Measurements from ENCODE around the gene SGMS1. TPM values are rescaled to one million over a fixed set of nuclear protein-coding genes. Genes with fewer than 3 reads are reported as not detected.

Gene SGMS1
- total RNA-seq, 6 experiments from 2014 or later = 13.6 to 49.8 (median 20.0) TPM

DNA sequence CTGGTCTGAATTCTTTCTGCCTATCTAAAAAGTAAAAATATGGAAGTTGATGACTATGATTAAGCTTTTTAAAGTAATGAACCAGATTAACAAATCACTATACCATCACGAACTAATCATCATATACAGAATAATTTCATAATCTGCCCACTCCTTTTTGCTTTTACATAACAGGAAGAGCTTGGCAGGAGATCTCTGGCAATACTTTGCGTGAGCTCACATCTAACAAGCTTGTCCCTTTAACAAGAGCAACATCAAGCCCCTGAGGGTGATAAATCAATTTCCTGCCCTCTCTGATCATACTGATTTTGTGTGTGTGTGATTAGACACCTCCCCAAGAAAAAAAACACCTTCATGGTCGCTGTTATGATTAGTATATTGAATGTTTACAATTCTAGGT is 228.9 kb downstream of the SGMS1 start:
- Histone ChIP-seq H3K4me1 (peaks cover 0 to 57% (median 27%) of the 10 kb centered on the region in 4 donors), H3K4me3 (no peak overlapping the region), H3K27ac (peak overlapping the region; percentile 76 to 94 (median 86)), H3K36me3 (no peaks in the 10 kb centered on the region), H3K9me3 (no peaks in the 10 kb centered on the region), H3K27me3 (no peaks in the 10 kb centered on the region)
- intact Hi-C loops (cut with DNase I) = no loop called here
- WGBS (ENCODE audit: insufficient coverage, low coverage, low lambda C conversion rate, missing lambda C conversion rate) = 30% methylated on average over 3 of the region's 3 CpGs
- DNase-seq (no peak), ATAC-seq (peak; percentile 35 to 62 (median 52))
- TF ChIP-seq, protein P1, sequence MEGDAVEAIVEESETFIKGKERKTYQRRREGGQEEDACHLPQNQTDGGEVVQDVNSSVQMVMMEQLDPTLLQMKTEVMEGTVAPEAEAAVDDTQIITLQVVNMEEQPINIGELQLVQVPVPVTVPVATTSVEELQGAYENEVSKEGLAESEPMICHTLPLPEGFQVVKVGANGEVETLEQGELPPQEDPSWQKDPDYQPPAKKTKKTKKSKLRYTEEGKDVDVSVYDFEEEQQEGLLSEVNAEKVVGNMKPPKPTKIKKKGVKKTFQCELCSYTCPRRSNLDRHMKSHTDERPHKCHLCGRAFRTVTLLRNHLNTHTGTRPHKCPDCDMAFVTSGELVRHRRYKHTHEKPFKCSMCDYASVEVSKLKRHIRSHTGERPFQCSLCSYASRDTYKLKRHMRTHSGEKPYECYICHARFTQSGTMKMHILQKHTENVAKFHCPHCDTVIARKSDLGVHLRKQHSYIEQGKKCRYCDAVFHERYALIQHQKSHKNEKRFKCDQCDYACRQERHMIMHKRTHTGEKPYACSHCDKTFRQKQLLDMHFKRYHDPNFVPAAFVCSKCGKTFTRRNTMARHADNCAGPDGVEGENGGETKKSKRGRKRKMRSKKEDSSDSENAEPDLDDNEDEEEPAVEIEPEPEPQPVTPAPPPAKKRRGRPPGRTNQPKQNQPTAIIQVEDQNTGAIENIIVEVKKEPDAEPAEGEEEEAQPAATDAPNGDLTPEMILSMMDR (IDR thresholded peaks at IDR 0.05) = no peak
- TF ChIP-seq POLR2A (IDR thresholded peaks at IDR 0.05) = no peak

DNA sequence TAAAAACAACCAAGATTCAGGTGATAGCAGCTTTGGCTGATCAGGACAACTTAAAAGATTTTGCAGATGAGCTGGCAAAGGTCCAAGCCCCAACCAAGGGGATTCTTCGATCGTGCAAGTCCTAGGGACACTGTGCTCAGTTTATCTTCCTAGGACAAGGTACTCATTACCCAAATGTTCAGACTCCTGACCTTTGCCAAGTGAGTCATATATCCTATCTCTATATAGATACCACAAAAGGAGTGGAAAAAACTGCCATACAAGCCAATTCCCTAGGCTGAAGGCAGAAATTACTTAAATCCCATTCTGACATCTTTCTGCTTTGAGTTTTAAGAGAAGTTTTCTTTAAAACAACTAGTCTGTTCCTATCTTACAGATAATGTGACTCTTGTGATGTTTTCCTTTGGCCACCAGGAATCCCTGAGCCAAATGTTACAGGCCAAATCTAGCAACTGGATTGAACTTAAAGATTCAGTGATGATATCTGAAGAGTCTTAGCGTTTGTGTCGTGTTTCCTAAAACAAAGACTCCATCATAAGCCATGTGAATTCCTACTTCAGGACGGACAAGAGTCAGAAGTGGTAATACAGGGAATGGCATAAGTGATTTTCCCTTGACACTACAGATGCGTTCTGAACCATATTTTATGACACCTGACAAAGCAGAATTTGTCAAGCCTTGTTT is 229.8 kb downstream of the SGMS1 start:
- no peaks in the 10 kb centered on the region for H3K27me3 ChIP-seq
- DNase-seq (peak in 1 of 3 donors; percentile 25), ATAC-seq (peak; percentile 25 to 67 (median 54))
- no peak for TF ChIP-seq POLR2A (IDR thresholded peaks at IDR 0.05)
- TF ChIP-seq, protein P1 (IDR thresholded peaks at IDR 0.05) = no peak
- no peaks in the 10 kb centered on the region for H3K9me3 ChIP-seq
- H3K4me3 ChIP-seq = no peak overlapping the region
- 66% methylated on average over 6 of the region's 6 CpGs for WGBS (ENCODE audit: insufficient coverage, low coverage, low lambda C conversion rate, missing lambda C conversion rate)
- H3K4me1 ChIP-seq = peaks cover 0 to 66% (median 27%) of the 10 kb centered on the region in 4 donors
- H3K36me3 ChIP-seq = no peaks in the 10 kb centered on the region
- peak overlapping the region; percentile 76 to 94 (median 86) for H3K27ac ChIP-seq
- intact Hi-C loops (cut with DNase I) = no loop called here

DNA sequence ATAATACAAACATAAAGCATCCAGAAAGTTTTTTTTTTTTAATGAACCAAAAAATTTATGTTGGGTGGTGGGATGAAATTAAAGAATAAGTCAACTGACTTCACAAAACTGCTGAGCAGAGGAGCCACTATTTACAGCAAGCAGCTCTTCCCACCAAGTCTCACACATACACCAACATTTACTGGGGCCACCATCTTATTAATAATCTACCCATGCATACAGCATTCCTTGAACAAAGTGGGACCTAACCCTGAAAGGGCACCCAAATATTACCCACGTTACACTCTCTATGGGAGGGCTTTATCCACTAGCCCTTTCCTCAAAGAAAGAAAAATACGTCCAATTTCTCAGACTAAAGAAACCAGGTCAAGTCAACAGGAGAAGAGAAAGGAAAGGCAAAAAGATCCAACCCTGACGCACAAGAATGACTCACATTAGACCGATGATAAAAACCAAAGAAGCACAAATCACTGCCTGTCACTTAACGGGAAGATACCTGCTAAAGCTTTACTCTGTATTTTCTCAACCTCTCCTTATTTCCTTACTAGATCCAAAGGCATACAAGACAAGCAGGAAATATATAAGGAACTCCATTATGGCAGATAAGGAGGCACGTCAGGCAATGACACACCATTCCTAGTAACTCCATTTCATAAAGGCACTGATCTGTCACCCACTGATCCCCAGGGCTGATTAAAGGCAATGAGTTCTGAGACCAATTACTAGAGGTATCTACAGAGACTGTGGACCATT is 230.6 kb downstream of the SGMS1 start:
- Histone ChIP-seq H3K27ac (peak overlapping the region; percentile 76 to 94 (median 86)), H3K4me1 (peaks cover 0 to 74% (median 26%) of the 10 kb centered on the region in 4 donors), H3K9me3 (no peaks in the 10 kb centered on the region), H3K36me3 (no peaks in the 10 kb centered on the region), H3K27me3 (no peaks in the 10 kb centered on the region), H3K4me3 (no peak overlapping the region)
- ATAC-seq = peak in 1 of 4 donors; percentile 49
- WGBS (ENCODE audit: insufficient coverage, low coverage, low lambda C conversion rate, missing lambda C conversion rate) = 37% methylated on average over 6 of the region's 6 CpGs
- no peak for TF ChIP-seq POLR2A (IDR thresholded peaks at IDR 0.05)
- TF ChIP-seq, protein P1 (IDR thresholded peaks at IDR 0.05) = no peak
- DNase-seq = no peak
- intact Hi-C loops (cut with DNase I) = no loop called here

DNA sequence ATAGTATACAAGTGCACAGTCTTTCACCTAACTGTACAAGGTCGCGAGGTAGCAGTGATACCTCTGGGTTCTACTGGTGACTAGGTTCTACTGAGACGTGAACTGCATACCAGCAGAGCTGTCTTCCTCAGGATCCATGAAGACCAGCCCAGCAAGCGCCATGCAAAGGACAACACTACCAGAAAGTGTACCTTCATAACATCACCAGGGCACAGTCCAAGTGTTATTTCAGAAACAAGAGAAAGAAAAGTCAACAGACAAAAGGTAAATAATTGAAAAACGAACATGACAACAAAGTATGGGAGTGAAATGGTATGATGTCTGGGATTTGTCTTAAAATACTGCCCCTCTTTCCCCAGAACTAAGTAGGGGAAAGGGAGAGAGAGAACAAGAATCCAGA is 231.3 kb downstream of the SGMS1 start:
- DNase-seq (peak in 2 of 3 donors; percentile 29 to 51), ATAC-seq (peak; percentile 55 to 74 (median 62))
- no peak overlapping the region for H3K4me3 ChIP-seq
- no peaks in the 10 kb centered on the region for H3K36me3 ChIP-seq
- H3K4me1 ChIP-seq = peaks cover 0 to 74% (median 28%) of the 10 kb centered on the region in 4 donors
- no peaks in the 10 kb centered on the region for H3K27me3 ChIP-seq
- peak overlapping the region; percentile 76 to 94 (median 86) for H3K27ac ChIP-seq
- intact Hi-C loops (cut with DNase I) = no loop called here
- H3K9me3 ChIP-seq = no peaks in the 10 kb centered on the region
- 35% methylated on average over 3 of the region's 5 CpGs for WGBS (ENCODE audit: insufficient coverage, low coverage, low lambda C conversion rate, missing lambda C conversion rate)
- TF ChIP-seq, protein P1 (IDR thresholded peaks at IDR 0.05) = no peak
- no peak for TF ChIP-seq POLR2A (IDR thresholded peaks at IDR 0.05)
